K562 (cell line): Measurements from ENCODE around the gene DNAJB2. TPM values are rescaled to one million over a fixed set of nuclear protein-coding genes. Genes with fewer than 3 reads are reported as not detected.

ENCODE experiments used
- EP400 ChIP-seq: fragments of 450-650 bp; IDR thresholded peaks from 2 replicates; pipeline ENCODE4 v1.6.1; 2017; ENCODE audit warnings: antibody characterized with exemption, mild to moderate bottlenecking, moderate library complexity
- EZH2 ChIP-seq: IDR thresholded peaks from 2 replicates; pipeline ENCODE4 v1.6.1; 2012; ENCODE audit warnings: low read depth, mild to moderate bottlenecking, inconsistent platforms, low read length, borderline replicate concordance
- GATAD2B ChIP-seq: fragments of 450-650 bp; IDR thresholded peaks from 2 replicates; pipeline ENCODE4 v1.6.1; 2017; ENCODE audit warnings: mild to moderate bottlenecking, borderline replicate concordance
- MBD2 ChIP-seq: sonication (generic); IDR thresholded peaks from 2 replicates; pipeline ENCODE4 v1.6.1; 2016; ENCODE audit warnings: low read depth, borderline replicate concordance
- MCM3 ChIP-seq: fragments of 450-650 bp; IDR thresholded peaks from 2 replicates; pipeline ENCODE4 v1.6.1; 2016
- MGA ChIP-seq: fragments of 450-650 bp; IDR thresholded peaks from 2 replicates; pipeline ENCODE4 v1.6.1; 2016; ENCODE audit warnings: mild to moderate bottlenecking, moderate library complexity
- RBM15 ChIP-seq: fragments of 200-400 bp; formaldehyde crosslinking; IDR thresholded peaks from 2 replicates; pipeline ENCODE4 v1.6.1; 2018; ENCODE audit warnings: mild to moderate bottlenecking, low read length, moderate library complexity; ENCODE audit not compliant: insufficient read depth
- TFAP4 ChIP-seq: sonication (generic); formaldehyde crosslinking; IDR thresholded peaks from 2 replicates; pipeline ENCODE4 v1.8.0; 2022; ENCODE audit warnings: missing genetic modification reagents, mild to moderate bottlenecking, moderate library complexity, borderline replicate concordance
- TFE3 ChIP-seq: fragments of 450-650 bp; formaldehyde crosslinking; IDR thresholded peaks from 2 replicates; pipeline ENCODE4 v1.4.0; 2020; ENCODE audit warnings: mild to moderate bottlenecking, mixed read lengths
- ZBTB9 ChIP-seq: fragments of 450-650 bp; formaldehyde crosslinking; IDR thresholded peaks from 2 replicates; pipeline ENCODE4 v1.4.0; 2020; ENCODE audit warnings: mild to moderate bottlenecking, moderate library complexity
- ZSCAN32 ChIP-seq: fragments of 450-650 bp; formaldehyde crosslinking; IDR thresholded peaks from 2 replicates; pipeline ENCODE4 v1.4.0; 2020; ENCODE audit warnings: mild to moderate bottlenecking, moderate library complexity
- polyA plus RNA-seq, 8 experiments: library from polyadenylated mRNA; depleted of rRNA in 4 of 8; stranded (reverse) in 5 of 8; unstranded in 3 of 8; fragments of >200 nt; fragmentation: Nextera tagmentation in 2 of 8; fragmentation: Illumina TruSeq in 1 of 8; extraction: Ambion mirVana in 2 of 8; extraction: Trizol in 1 of 8; gene quantifications; 2 replicates each; pipeline versions ENCODE4 v1.2.1 to v1.2.3, GENCODE V29; 2011 to 2014; ENCODE audit warnings: inconsistent platforms in 1 of 8, missing spikeins in 1 of 8
- total RNA-seq, 7 experiments: library from RNA; depleted of rRNA in 6 of 7; stranded (reverse); fragments of >200 nt in 6 of 7; fragmentation: Illumina TruSeq in 2 of 7; extraction: Trizol in 2 of 7; gene quantifications; 2 replicates each; pipeline versions ENCODE4 v1.2.1 to v1.2.3, GENCODE V29; 2011 to 2021; ENCODE audit warnings: low replicate concordance in 1 of 7

Gene DNAJB2
- total and polyA plus RNA-seq, 9 of the 15 experiments (the other 6 are each of a cell fraction or from before 2014, with no cell fraction given) = 0.08 to 3.0 (median 2.2) TPM; not detected in 1

GRCh38 chr2:219230059-219230540, 49.1 kb upstream of the DNAJB2 start (continued):
- TF ChIP-seq MGA (peak; percentile 34; the same call in 1 of the 2 replicates), MCM3 (no peak), MBD2 (no peak), GATAD2B (no peak), RBM15 (no peak), ZBTB9 (CRISPR knock-in tag) (no peak), EP400 (peak; percentile 66; the same call in 1 of the 2 replicates), EZH2 (no peak), TFAP4 (CRISPR knock-in tag) (0 out of 2 replicates have a peak, but pooled peaks have one; percentile 2), ZSCAN32 (CRISPR knock-in tag) (no peak), TFE3 (CRISPR knock-in tag) (no peak)
